HEK293T (cell line): ENCODE measurements around the gene RTKN2.

Experiments used
- CTCF ChIA-PET: fragments of 350-600 bp; formaldehyde crosslinking; extraction: SDS; loops from one replicate; lab custom pipeline; 2021; ENCODE audit warnings: antibody characterized with exemption, inconsistent platforms; lab: Yijun Ruan, JAX
- POLR2A ChIA-PET: fragments of 350-600 bp; formaldehyde crosslinking; extraction: SDS; loops from one replicate; lab custom pipeline; 2020; ENCODE audit warnings: antibody characterized with exemption, inconsistent platforms; lab: Yijun Ruan, JAX
- DNase-seq: peaks from one replicate; pipeline ENCODE4 v3.0.0; 2012; ENCODE audit warnings: mixed read lengths; ENCODE audit errors: extremely low spot score
- ARNT ChIP-seq: fragments of 450-650 bp; IDR thresholded peaks from 2 replicates; pipeline ENCODE4 v1.6.1; 2017; ENCODE audit warnings: mild to moderate bottlenecking
- BHLHE40 ChIP-seq: fragments of 450-650 bp; IDR thresholded peaks from 2 replicates; pipeline ENCODE4 v1.6.1; 2016; ENCODE audit warnings: mild to moderate bottlenecking, moderate library complexity, borderline replicate concordance
- CTBP1 ChIP-seq: fragments of 450-650 bp; IDR thresholded peaks from 2 replicates; pipeline ENCODE4 v1.6.1; 2016; ENCODE audit warnings: borderline replicate concordance
- ELF4 ChIP-seq: fragments of 450-650 bp; IDR thresholded peaks from 2 replicates; pipeline ENCODE4 v1.6.1; 2017; ENCODE audit warnings: antibody characterized with exemption
- FOXA1 ChIP-seq: fragments of 450-650 bp; IDR thresholded peaks from 2 replicates; pipeline ENCODE4 v1.6.1; 2016; ENCODE audit warnings: mild to moderate bottlenecking
- FOXK2 ChIP-seq: fragments of 450-650 bp; IDR thresholded peaks from 2 replicates; pipeline ENCODE4 v1.6.1; 2016; ENCODE audit warnings: mild to moderate bottlenecking
- FOXM1 ChIP-seq: fragments of 450-650 bp; IDR thresholded peaks from 2 replicates; pipeline ENCODE4 v1.6.1; 2017; ENCODE audit warnings: mild to moderate bottlenecking, borderline replicate concordance
- HDGF ChIP-seq: fragments of 450-650 bp; IDR thresholded peaks from 2 replicates; pipeline ENCODE4 v1.6.1; 2017; ENCODE audit warnings: antibody characterized with exemption, borderline replicate concordance
- L3MBTL2 ChIP-seq: fragments of 450-650 bp; conservative IDR thresholded peaks from 2 replicates; pipeline ENCODE4 v1.6.1; 2016; ENCODE audit warnings: mild to moderate bottlenecking
- LEF1 ChIP-seq: fragments of 450-650 bp; IDR thresholded peaks from 2 replicates; pipeline ENCODE4 v1.6.1; 2017; ENCODE audit warnings: mild to moderate bottlenecking, borderline replicate concordance
- NFRKB ChIP-seq: fragments of 450-650 bp; IDR thresholded peaks from 2 replicates; pipeline ENCODE4 v1.6.1; 2016; ENCODE audit warnings: mild to moderate bottlenecking, moderate library complexity
- PKNOX1 ChIP-seq: fragments of 450-650 bp; IDR thresholded peaks from 2 replicates; pipeline ENCODE4 v1.6.1; 2016
- SP1 ChIP-seq: fragments of 450-650 bp; IDR thresholded peaks from 2 replicates; pipeline ENCODE4 v1.6.1; 2017
- SUZ12 ChIP-seq: fragments of 450-650 bp; IDR thresholded peaks from 2 replicates; pipeline ENCODE4 v1.6.1; 2016; ENCODE audit warnings: mild to moderate bottlenecking
- TARDBP ChIP-seq: fragments of 450-650 bp; IDR thresholded peaks from 2 replicates; pipeline ENCODE4 v1.6.1; 2016
- ZNF384 ChIP-seq: fragments of 450-650 bp; IDR thresholded peaks from 2 replicates; pipeline ENCODE4 v1.6.1; 2016

Gene RTKN2

GRCh38 chr10:62278441-62278910 lies 9.8 kb upstream of the RTKN2 start:
- CTCF ChIA-PET, result no interaction called here
- no peak for TF ChIP-seq FOXK2
- no peak for TF ChIP-seq L3MBTL2
- TF ChIP-seq HDGF, result no peak
- TF ChIP-seq PKNOX1, result no peak
- no peak for TF ChIP-seq FOXM1
- no peak for TF ChIP-seq BHLHE40
- TF ChIP-seq FOXA1, result no peak
- no peak for TF ChIP-seq ELF4
- TF ChIP-seq SP1, result no peak
- TF ChIP-seq SUZ12, result no peak
- no peak for TF ChIP-seq NFRKB
- no peak for TF ChIP-seq CTBP1
- TF ChIP-seq TARDBP, result no peak
- TF ChIP-seq ZNF384, result no peak
- TF ChIP-seq LEF1, result no peak
- no peak for TF ChIP-seq ARNT
- DNase-seq, result no peak
- POLR2A ChIA-PET, result no interaction called here

GRCh38 chr10:62277971-62278370 lies 9.3 kb upstream of the RTKN2 start:
- no peak for DNase-seq
- CTCF ChIA-PET, result no interaction called here
- POLR2A ChIA-PET, result no interaction called here
- TF ChIP-seq PKNOX1, result no peak
- TF ChIP-seq ARNT, result no peak
- TF ChIP-seq HDGF, result no peak
- no peak for TF ChIP-seq LEF1
- TF ChIP-seq L3MBTL2, result no peak
- TF ChIP-seq ELF4, result no peak
- TF ChIP-seq ZNF384, result no peak
- no peak for TF ChIP-seq NFRKB
- TF ChIP-seq FOXA1, result no peak

- CTCF ChIA-PET, result no interaction called here
- TF ChIP-seq BHLHE40 (no peak), L3MBTL2 (no peak), HDGF (no peak), FOXA1 (no peak), ELF4 (no peak), SUZ12 (no peak), LEF1 (no peak), ZNF384 (no peak), CTBP1 (no peak), SP1 (no peak), NFRKB (no peak), PKNOX1 (no peak), FOXK2 (no peak), FOXM1 (no peak), ARNT (no peak), TARDBP (no peak)
- POLR2A ChIA-PET, result no interaction called here
- DNase-seq, result no peak
Measured at GRCh38 chr10:62270020-62270419, 1.4 kb upstream of the RTKN2 start.

GRCh38 chr10:62268027-62268398 lies 631 bp downstream of the RTKN2 start:
- peak; percentile 21 for DNase-seq
- POLR2A ChIA-PET, result interaction anchor here (0.6 to 1.5 kb wide), 4 partner anchors 19 to 253 kb away, joined by 3 read pairs; no protein-coding TSS in a partner anchor
- CTCF ChIA-PET, result no interaction called here
- TF ChIP-seq PKNOX1 (no peak), CTBP1 (no peak), SP1 (no peak), FOXK2 (no peak), LEF1 (no peak), HDGF (no peak), ZNF384 (no peak), FOXM1 (no peak), BHLHE40 (no peak), ARNT (no peak), FOXA1 (no peak), L3MBTL2 (no peak), TARDBP (no peak)

DNA sequence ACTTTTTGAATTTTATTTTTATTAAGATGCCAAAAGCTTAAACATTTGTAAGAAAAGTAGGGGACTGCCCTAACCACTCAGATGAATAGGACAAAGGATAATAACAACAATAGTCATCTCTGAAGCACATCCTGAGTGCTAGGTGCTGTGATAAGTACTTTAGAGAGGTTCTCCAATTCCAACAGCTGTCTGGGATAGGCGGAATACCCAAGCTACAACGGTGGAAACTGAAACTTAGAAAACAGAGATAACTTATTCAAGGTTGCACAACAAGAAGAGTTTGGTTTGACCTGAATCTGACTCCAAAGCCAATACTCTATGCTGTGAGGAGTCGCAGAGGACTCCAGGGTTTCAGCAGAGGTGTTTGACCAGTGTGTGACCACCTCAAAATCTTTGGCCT lies 2.0 kb downstream of the RTKN2 start:
- ChIA-PET CTCF (interaction anchor here (1.0 kb wide), 1 partner anchor 22 kb away, joined by 3 read pairs; no protein-coding TSS in a partner anchor), POLR2A (no interaction called here)
- TF ChIP-seq CTBP1 (no peak), NFRKB (no peak), ARNT (no peak), ZNF384 (no peak), LEF1 (no peak), SUZ12 (no peak), L3MBTL2 (no peak), FOXA1 (no peak), ELF4 (no peak), FOXM1 (no peak), PKNOX1 (no peak), SP1 (no peak), FOXK2 (no peak), BHLHE40 (no peak), HDGF (no peak), TARDBP (no peak)
- DNase-seq, result no peak
